Measurements from ENCODE around the gene LDB2. TPM values are rescaled to one million over a fixed set of nuclear protein-coding genes. Genes with fewer than 3 reads are reported as not detected.

Gene LDB2
- total RNA-seq, 1 donor from 2014 or later = 53.2 TPM

DNA sequence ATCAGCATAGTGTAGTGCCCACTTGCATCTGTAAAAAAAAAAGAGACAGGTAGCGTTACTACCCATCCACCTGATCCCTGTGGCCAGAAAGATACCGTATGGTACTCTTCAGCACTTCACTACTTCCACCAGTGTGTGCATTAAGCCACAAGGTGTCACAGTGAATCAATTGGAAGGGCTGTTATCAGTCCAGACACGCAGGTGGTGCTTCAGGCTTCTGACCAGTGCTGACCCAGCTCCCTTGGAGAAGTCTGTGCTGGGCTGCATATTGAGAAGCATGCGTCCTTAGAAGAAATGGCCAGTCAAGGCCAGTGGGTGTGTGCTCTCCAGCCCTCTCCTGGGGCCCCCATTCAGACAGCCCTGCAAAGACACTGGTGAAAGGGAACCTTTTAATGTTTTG, 10.6 kb downstream of the LDB2 start:
- no peak for DNase-seq (ENCODE audit: low spot score)

DNA sequence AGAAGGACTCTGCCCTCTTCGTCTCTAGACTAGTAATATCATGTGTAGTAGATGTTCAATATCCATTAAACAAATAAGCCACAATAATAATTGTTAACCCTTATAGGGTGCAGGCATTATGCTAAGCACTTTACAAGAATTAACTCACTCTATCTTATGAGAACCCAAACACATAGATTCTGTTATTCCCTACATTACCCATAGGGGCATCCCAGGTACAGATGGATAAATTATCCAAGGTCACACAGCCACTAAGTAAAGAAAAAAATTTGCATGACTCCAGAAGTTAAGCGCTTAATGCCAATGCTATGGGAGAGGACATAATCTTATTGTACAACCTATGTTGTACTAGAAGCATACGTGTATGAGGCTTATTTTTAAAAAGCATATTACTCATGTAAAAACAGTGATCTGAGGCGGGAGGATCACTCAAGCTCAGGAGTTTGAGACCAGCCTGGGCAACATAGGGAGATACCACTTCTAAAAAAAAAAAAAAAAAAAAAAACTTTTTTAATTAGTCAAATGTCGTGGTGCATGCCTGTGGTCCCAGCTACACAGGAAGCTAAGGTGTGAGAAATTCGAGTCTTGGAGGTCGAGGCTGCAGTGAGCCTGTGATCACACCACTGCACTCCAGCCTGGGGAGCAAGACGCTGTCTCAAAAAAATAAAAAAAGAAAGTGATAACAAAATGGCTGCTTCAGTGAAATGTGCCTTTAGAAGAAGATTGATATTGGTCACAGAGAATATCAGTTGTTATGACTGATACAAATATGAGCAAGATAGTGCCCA, 13.6 kb downstream of the LDB2 start:
- no peak for DNase-seq (ENCODE audit: low spot score)

DNA sequence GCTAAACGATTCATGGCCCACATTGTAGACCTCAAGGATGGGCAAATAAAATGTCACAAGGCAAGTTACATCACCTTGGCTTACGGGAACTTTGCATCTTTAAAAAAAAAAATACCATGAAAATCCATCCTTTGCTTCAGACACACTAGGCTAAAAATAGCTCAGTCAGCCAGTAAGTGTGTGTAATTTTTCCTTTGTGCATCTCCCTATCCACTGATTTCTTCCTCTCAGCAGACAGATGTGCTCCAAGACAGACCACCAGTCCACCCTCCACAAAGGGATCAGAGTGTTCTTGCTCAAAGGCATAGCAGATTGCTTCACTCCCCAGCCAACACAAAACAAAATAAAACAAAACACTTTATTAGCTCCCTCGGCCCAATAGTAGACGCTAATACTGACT, 14.6 kb downstream of the LDB2 start:
- DNase-seq (ENCODE audit: low spot score) = no peak

DNA sequence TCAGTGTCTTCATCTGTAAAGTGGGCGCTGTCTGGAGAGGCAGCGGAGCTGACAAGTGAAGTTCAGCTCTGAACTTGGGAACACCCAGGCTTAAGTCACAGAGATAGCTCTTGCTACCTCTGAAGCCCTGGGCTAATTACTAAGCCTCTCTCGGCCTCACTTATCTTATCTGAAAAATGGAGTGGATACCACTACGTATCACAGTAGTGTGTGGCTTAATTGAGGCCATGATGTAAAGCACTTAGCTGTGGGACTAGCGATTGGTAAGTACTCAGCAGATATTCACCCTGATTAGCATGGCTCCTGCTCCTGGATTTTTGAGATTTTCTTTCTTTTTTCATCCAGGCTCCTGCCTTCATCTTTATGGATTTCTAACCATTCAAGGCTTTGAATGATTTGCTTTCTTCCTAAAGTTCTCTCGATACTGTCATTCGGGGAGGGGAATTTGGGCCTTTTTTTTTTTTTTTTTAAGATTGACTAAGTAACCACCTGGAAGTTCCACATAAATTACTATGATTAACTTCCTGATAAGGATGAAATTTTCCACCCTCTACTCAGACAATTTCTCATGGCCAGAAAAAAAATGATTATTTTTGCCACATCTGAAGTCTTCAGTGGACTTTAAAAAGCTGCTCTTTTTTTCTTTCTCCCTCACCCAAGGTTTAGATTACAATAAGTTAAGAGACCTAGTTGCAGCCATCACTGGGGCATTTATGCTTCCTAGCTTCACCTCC, 17.1 kb downstream of the LDB2 start:
- no peak for DNase-seq (ENCODE audit: low spot score)

DNA sequence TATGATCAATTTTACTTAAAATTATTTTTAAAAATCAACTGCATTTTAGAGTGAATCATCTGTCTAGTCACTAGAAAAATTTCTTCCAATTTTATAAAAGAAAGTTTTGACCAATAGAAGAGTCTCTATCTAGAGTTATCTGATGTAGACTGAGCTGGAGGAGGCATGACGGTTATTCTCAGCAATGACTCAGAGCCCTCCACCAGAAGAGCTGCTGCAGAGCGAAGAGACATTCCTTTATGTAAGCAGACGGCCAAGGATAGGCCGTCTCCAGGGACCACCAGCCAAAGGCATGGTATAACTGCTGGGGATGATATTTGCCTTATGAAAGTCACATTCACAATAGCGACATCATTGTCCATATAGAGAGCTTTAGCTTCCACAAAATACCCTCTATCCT, 23.0 kb downstream of the LDB2 start:
- no peak for DNase-seq (ENCODE audit: low spot score)

DNA sequence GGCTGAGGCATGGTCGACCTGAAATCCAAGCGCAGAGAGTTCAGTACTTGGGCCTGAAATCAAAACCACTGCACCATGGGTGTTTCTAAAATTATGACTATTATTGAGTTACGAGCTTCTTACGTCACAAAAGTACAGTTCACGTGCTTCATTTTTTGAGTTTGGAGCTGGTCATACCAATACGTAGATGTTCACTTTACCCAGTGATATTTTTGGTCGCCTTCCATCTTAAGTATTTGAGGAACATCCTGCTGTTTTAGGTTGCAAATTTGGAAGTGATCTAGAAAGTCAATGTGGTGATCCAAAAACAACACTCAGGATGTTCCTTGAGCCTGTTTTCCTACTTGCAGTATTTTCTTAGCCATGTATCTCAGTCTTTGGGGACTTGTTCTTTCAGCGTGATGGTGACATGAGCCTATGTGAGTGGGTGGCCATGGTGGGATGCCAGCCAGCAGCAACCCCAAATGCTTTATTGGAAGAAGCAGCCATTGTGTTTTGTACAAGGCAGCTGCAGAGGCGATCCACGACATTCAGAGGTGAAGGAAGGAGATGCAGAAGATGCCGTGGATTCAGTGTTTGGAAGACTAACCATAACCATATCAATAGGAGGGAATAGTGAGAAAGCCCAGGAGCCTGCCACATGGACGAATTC, 28.7 kb downstream of the LDB2 start:
- DNase-seq (ENCODE audit: low spot score) = no peak

DNA sequence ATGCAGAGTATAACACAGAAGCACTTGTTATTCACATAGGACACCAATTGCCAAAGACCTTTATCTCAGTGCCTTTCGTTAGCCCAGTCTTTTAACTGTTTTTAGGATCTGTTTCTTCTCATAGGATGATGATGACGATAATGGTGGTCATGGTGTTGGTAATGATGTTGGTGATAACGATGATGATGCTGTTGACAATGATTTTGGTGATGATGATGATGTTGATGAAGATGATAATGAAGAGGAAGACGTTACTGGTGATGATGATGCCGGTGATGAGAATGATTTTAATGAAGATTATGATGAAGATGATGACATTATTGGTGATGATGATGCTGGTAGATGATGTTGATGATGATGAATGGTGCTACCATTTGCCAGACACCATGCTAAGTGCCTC, 29.8 kb downstream of the LDB2 start:
- no peak for DNase-seq (ENCODE audit: low spot score)

DNA sequence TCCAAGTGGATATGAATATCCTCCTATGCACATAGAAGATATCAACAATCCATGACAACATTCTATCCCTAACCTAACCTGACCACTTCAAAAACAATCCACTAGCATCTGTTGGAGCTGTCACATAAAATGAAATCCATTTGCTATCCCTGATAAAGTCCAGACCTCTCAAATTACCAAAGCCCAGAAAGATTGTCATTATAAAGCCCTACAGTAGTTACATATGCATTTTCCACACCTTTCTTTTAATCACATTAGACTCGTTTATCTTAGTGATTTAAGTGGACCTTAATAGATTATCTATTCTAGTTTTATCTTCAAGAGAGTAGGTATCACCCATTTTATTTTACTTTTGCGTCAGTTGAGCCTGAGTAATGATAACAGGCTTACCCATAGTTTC, 30.6 kb downstream of the LDB2 start:
- DNase-seq (ENCODE audit: low spot score) = no peak

DNA sequence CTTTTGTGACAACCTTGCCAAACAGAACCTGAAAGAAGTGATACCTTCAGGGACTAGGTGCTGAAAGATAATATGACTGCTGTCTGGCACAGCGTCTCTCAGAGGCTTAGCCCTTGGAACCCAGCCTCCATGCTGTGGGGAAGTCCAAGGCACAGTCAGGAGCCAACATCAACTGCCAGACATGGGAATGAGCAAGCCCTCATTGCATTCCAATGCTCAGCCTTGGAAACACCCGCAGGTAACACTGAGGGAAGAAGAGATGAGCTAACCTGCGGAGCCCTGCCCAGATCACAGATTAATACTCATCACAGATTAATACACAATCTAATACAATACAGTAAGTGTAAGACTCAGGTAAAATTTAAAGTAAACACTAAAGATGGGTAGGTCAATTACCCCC, 31.5 kb downstream of the LDB2 start:
- no peak for DNase-seq (ENCODE audit: low spot score)

DNA sequence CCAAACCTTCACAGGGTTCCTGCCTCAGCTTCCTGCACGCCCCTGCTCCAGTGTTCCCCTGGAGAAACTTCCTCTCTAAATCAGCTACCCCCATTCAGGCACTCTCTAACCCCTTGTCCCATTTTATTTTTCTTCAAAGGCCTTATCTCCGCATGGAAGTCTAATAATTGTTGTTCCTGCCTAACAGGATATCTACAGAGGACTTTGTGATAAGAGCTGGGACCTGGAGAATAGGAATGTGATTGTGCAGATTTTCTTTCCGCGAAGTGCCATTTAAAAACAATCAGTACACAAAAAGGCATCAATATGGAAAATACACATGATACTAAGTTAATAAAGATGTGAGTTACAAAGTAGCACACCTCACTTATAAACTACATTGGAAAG, 32.6 kb downstream of the LDB2 start:
- DNase-seq (ENCODE audit: low spot score) = no peak

DNA sequence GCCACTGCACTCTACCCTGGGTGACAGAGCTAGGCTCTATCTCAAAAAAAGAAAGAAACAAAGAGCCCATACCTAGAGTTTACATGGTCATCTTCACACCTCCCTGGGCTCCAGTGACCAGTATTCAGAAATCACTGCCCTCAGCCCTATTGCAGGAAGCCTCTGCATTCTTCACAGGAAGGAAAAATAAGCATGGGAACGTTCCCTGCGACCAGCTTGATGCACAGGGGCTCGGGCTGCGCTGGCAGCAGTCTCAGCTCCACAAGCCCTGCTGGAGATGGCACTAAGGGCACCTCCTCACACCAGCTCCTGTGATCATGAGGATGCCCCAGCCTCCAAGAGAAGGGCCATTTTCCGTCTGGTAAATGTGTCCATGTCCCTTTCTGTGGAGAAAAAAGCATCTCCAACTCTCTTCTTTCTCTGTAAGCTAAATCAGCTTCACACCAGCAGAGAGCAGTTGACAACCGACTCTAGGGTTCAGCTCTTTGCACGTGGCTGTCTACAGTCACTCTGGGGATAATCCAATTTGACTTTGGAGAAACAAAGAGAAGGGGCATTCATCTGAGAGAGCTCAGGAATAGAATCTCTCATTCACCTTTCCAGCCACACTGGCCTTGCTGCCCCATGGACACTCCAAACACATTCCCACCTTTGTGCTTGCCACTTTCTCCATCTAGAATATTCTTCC, 33.1 kb downstream of the LDB2 start:
- no peak for DNase-seq (ENCODE audit: low spot score)

DNA sequence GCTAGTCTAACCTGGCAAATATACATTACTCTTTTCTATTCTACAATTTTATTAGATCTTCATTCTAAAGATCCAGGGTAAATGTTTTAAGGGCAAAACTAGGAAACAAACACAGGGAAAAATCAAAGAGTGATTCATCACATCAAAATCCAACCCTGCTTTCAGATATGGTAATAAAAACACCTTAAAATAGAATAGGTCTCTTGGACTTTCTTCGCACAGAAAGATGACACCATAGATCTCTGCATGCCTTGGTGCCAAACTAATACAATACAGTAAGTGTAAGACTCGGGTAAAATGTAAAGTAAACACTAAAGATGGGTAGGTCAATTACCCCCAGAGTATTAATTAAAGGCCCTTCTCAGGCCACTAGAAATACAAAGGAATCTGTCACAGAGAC, 34.2 kb downstream of the LDB2 start:
- DNase-seq (ENCODE audit: low spot score) = no peak

DNA sequence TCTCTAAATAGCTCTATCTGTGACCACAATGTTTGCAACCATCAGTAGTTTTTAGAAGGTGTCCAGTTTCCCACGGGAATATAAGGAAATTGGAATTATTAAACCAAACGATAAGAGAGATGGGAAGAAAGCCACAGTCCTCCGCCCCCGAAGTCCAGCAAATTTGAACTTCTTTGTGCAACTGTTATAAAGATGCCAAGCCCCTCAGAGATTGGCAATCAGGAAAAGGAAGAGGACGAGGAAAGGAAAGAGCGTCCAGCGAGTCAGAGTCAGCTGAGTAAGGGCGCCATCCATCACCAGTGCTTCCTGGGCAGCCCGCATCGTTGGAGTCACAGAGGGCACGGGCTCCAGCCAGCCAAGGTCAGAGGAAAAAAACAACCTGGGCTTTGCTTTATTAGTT, 35.7 kb downstream of the LDB2 start:
- DNase-seq (ENCODE audit: low spot score) = no peak

DNA sequence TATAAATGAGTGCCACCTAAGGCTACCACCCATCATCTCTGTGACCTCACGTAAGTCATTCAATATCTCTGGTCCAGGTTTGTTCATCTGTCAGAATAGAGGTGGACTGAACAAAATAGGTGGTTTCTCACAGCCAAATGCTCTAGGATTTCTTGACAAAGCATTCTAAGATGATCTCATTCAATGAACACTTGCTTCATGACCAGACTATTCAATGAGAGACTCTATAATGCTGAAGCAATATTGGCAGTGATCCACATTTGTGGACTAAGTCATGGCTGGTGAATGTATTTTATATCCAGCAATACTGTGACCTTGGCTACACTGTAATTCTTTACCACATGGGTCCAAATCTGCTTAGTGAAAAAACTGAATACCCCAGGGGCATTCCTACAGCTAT, 37.9 kb downstream of the LDB2 start:
- no peak for DNase-seq (ENCODE audit: low spot score)

DNA sequence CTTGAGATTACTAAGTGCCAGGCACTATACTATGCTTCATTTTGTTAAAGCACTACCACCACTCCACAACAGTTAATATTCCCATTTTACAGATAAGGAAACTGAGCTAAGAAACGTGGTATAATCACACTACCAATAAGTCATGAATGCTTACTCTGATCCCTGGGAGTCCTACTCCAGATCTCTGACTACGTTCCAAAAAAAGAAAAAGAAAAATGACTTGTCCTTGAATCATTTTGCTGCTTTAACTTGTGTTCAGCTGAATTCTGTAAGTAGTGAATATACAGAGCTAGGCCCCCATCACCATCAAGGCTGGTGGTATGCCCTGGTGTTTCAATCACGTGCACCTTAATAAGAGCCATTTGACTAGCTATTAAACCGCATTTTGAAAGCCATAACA, 39.4 kb downstream of the LDB2 start:
- DNase-seq (ENCODE audit: low spot score) = no peak

DNA sequence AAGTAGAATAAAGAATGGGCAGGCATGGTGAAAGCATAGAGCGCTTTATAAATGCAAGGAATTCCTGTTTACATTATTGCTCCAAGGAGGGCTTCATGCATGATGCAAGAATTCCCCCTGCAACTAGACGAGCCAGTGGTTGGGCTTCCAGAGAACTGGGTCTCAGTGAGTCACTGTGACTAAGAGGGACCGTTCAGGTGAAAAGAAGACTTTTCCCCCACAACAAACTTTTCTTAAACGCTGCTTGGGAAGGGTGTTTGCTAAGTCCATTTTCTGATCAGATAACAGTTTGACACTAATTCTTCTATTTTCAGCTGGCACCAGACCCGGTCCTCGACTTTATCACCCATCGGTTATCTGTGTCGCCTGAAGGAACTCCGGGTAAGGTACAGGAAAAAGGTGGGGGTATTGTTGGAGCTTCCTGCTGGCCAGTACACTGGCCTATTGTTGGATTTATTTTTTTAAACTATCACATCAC, 40.1 kb downstream of the LDB2 start:
- DNase-seq (ENCODE audit: low spot score) = no peak

DNA sequence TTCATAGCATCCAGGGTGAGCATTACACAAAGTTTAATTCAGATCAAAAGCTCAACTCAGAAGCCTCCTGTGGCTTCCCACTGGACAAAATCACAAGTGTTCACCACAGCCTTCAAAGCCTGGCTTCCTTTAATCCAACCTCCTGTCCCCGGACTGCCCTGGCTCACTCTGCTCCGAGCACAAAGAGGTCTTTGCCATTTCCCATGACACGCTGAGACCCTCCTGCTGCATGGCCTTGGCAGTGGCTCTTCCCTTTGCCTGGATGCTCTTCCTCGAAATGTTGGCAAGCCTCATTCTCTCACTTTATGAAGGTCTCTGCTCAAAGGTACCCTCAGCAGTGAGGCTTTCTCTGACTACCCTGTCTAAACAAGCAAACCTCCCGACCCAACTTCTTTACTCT, 41.0 kb downstream of the LDB2 start:
- DNase-seq (ENCODE audit: low spot score) = no peak

DNA sequence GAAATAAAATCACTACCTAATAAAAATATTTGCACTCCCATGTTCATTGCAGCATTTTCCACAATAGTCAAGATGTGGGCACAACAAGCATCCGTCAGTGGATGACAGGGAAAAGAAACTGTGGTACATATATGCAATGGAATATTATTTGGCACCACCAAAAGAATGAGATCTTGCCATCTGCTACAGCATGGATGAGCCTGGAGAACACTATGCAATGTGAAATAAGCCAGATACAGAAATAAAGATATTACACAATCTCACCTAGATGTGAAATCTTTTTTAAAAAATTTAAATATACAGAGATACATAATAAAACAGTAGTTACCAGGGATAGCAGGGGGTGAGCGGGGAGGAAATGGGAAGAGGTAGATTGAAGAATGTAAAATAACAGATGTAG, 44.8 kb downstream of the LDB2 start:
- no peak for DNase-seq (ENCODE audit: low spot score)

DNA sequence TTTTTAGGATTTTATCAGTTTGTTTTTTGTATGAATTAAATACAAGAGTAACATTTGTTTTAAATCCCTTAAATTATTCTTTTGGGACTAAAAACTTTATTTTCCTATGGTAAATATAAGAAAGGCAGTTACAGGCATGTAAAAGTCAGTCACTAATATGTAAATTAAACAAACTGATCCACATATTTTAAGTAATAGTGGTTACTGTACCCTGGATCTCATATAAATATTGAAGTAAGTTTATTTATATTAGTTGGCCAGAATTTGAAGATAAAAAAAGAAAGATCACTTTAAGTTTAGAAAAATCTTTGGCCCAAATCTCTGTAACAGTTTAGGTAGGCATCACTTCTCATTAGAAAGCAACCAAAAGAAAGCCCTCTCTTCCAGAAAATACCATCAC, 45.8 kb downstream of the LDB2 start:
- no peak for DNase-seq (ENCODE audit: low spot score)

DNA sequence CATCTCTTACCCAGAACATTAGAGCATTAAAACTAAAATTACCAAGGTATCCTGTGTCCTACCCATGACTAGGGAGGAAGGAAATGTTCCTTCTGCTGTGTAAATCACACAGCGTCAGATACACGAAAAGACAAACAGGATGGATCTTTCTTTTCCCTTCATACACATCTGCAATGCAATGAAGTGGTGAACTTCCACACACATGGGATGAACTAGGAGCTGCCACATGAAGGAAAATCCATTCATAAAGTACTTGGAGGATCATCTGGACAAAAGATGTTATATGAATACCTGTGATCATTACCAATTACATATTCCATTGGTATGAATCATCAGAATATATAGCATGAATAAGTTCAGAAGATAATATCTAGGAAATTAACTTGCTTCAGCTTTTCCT, 46.2 kb downstream of the LDB2 start:
- no peak for DNase-seq (ENCODE audit: low spot score)

DNA sequence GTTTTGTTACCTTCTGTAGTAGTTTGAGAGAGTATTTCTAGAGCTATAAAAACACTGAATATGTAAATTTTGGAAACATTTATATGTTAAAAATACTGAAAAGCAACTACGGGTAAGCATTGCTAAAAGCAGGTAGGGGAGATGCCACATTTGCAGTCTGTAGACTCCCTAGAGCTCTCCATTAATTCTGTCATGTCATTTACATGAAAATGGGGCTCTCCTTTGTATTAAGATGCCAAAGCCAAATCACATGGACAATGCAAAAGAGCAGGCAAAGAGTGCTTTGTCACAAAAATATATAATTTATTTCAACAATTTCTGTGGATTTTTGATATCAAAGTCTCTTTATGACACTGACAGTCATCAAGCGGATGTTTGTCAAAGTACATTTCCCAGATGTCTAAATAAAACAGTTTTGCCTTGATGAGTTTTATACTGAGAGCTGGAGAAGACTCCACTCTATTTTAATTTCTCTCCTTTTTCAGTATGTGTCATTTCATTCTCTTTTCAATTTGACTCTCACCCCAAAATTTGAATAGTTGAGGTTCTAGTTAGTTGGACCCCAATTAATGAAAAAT, 51.8 kb downstream of the LDB2 start:
- no peak for DNase-seq (ENCODE audit: low spot score)

Data from mesenteric fat pad (tissue), 1 donor.